Natural killer cell (primary cell): ENCODE results near the gene LBX2. TPM values are rescaled to one million over a fixed set of nuclear protein-coding genes. Genes with fewer than 3 reads are reported as not detected.

Experiments used
- ATAC-seq, 3 donors: fragments of 150-1000 bp in 2 of 3; fragments of 200-7000 bp in 1 of 3; cut with Tn5 transposase; 1 replicate in 1 of 3; 2 replicates in 2 of 3; pipeline ENCODE4 v1.10.0; 2021; ENCODE audit warnings: mild to moderate bottlenecking in 2 of 3, moderate library complexity in 2 of 3
- DNase-seq, 2 donors: peaks; one replicate each; pipeline versions ENCODE4 v3.0.0 to v3.0.0-alpha.2; 2013 to 2021; ENCODE audit warnings: mixed read lengths in 1 of 2
- H3K27ac ChIP-seq: one replicate; pipeline ENCODE4 v1.5.1; 2013; ENCODE audit warnings: mild to moderate bottlenecking, low read length
- H3K27me3 ChIP-seq: one replicate; pipeline ENCODE4 v1.6.1; 2013; ENCODE audit warnings: low read length; ENCODE audit not compliant: control insufficient read depth, insufficient read depth
- H3K36me3 ChIP-seq: one replicate; pipeline ENCODE4 v1.6.1; 2013; ENCODE audit warnings: low read length; ENCODE audit not compliant: control insufficient read depth, insufficient read depth
- H3K4me1 ChIP-seq: one replicate; pipeline ENCODE4 v1.6.1; 2013; ENCODE audit warnings: low read length; ENCODE audit not compliant: control insufficient read depth, insufficient read depth
- H3K4me3 ChIP-seq: one replicate; pipeline ENCODE4 v1.5.1; 2013; ENCODE audit warnings: low read length
- H3K9me3 ChIP-seq: one replicate; pipeline ENCODE4 v1.6.1; 2013; ENCODE audit warnings: low read length; ENCODE audit not compliant: control insufficient read depth, insufficient read depth
- H3K27ac Mint-ChIP-seq, 2 donors: one replicate each; pipeline ENCODE4 v1.8.0; 2022; ENCODE audit warnings: mild to moderate bottlenecking in 2 of 2, mixed read lengths in 2 of 2, moderate library complexity in 1 of 2
- H3K27me3 Mint-ChIP-seq, 2 donors: one replicate each; pipeline ENCODE4 v1.8.0; 2022; ENCODE audit warnings: low read depth in 2 of 2, mixed read lengths in 2 of 2
- H3K36me3 Mint-ChIP-seq: one replicate; pipeline ENCODE4 v1.8.0; 2022; ENCODE audit warnings: mixed read lengths
- H3K4me1 Mint-ChIP-seq, 2 donors: one replicate each; pipeline ENCODE4 v1.8.0; 2022; ENCODE audit warnings: mixed read lengths in 2 of 2
- H3K4me3 Mint-ChIP-seq: one replicate; pipeline ENCODE4 v1.8.0; 2022; ENCODE audit warnings: mild to moderate bottlenecking, moderate library complexity, mixed read lengths
- H3K9me3 Mint-ChIP-seq, 2 donors: one replicate each; pipeline ENCODE4 v1.8.0; 2022; ENCODE audit warnings: mixed read lengths in 2 of 2
- CTCF ChIP-seq: fragments of 200-600 bp; IDR thresholded peaks from one replicate; pipeline ENCODE4 v1.8.0; 2022; ENCODE audit warnings: antibody characterized with exemption
- WGBS: methylation state at CpG from one replicate; pipeline ENCODE4 v1.1.7; 2013; ENCODE audit warnings: missing lambda C conversion rate; ENCODE audit not compliant: insufficient coverage; 5-methylcytosine and 5-hydroxymethylcytosine counted together
- intact Hi-C: fragments of 100-400 bp; cut with micrococcal nuclease; formaldehyde crosslinking; loops from one replicate; pipeline ENCODE4 v1.14.2; 2022
- total RNA-seq, 4 donors: library from RNA; stranded (reverse); fragments of 120-200 nt in 1 of 4; gene quantifications; one replicate each; pipeline versions ENCODE4 v1.2.3 to v1.2.4, GENCODE V29; 2013 to 2022

LBX2 gene
- total RNA-seq, 3 donors from 2014 or later (not counting 1 experiment from before 2014, with no cell fraction given): 1.7 to 1.9 (median 1.8) TPM

GRCh38 chr2:74544634-74545033 lies 45.2 kb upstream of the LBX2 start:
- DNase-seq (peak in 1 of 2 donors; percentile 52), ATAC-seq (peak in 2 of 3 donors; percentile 26 to 47)
- intact Hi-C loops: no loop called here
- Mint-ChIP-seq H3K4me3 (no peak overlapping the region), H3K27me3 (peaks cover 30 to 42% of the 10 kb centered on the region in 2 donors), H3K9me3 (no peaks in the 10 kb centered on the region), H3K27ac (no peak overlapping the region), H3K36me3 (no peaks in the 10 kb centered on the region), H3K4me1 (peaks cover 0 to 4% of the 10 kb centered on the region in 2 donors)
- TF ChIP-seq CTCF: peak; percentile 9
- no peak overlapping the region for H3K4me3 ChIP-seq
- 87% methylated on average over 3 of the region's 3 CpGs for WGBS
- H3K4me1 ChIP-seq: peaks cover 13% of the 10 kb centered on the region
- H3K27ac ChIP-seq: no peak overlapping the region
- H3K36me3 ChIP-seq: no peaks in the 10 kb centered on the region
- no peaks in the 10 kb centered on the region for H3K9me3 ChIP-seq
- peaks cover 16% of the 10 kb centered on the region for H3K27me3 ChIP-seq

GRCh38 chr2:74542978-74543377 lies 43.6 kb upstream of the LBX2 start:
- 94% methylated on average over 1 of the region's 1 CpG for WGBS
- TF ChIP-seq CTCF: no peak
- Mint-ChIP-seq H3K27me3 (peaks cover 29 to 47% of the 10 kb centered on the region in 2 donors), H3K9me3 (no peaks in the 10 kb centered on the region), H3K4me3 (no peak overlapping the region), H3K4me1 (no peaks in the 10 kb centered on the region), H3K36me3 (no peaks in the 10 kb centered on the region), H3K27ac (no peak overlapping the region)
- H3K27ac ChIP-seq: no peak overlapping the region
- H3K9me3 ChIP-seq: no peaks in the 10 kb centered on the region
- DNase-seq (no peak), ATAC-seq (no peak)
- H3K27me3 ChIP-seq: peaks cover 4% of the 10 kb centered on the region
- intact Hi-C loops: no loop called here
- H3K4me3 ChIP-seq: no peak overlapping the region
- H3K4me1 ChIP-seq: peaks cover 8% of the 10 kb centered on the region
- H3K36me3 ChIP-seq: no peaks in the 10 kb centered on the region

- H3K27ac Mint-ChIP-seq: no peak overlapping the region
- Histone ChIP-seq H3K27me3 (no peaks in the 10 kb centered on the region), H3K4me3 (no peak overlapping the region), H3K9me3 (no peaks in the 10 kb centered on the region), H3K27ac (no peak overlapping the region), H3K4me1 (peaks cover 8% of the 10 kb centered on the region), H3K36me3 (no peaks in the 10 kb centered on the region)
- TF ChIP-seq CTCF: no peak
- H3K4me3 Mint-ChIP-seq: no peak overlapping the region
- intact Hi-C loops: no loop called here
- no peaks in the 10 kb centered on the region for H3K36me3 Mint-ChIP-seq
- WGBS: 91% methylated on average over 5 of the region's 5 CpGs
- H3K4me1 Mint-ChIP-seq: no peaks in the 10 kb centered on the region
- no peaks in the 10 kb centered on the region for H3K9me3 Mint-ChIP-seq
- no peak for DNase-seq
- no peak for ATAC-seq
- peaks cover 26 to 47% of the 10 kb centered on the region in 2 donors for H3K27me3 Mint-ChIP-seq
These were observed 40.9 kb upstream of the LBX2 start for GRCh38 chr2:74540291-74540690.

GRCh38 chr2:74538881-74539339 lies 39.5 kb upstream of the LBX2 start:
- ATAC-seq (no peak), DNase-seq (no peak)
- peaks cover 26 to 40% of the 10 kb centered on the region in 2 donors for H3K27me3 Mint-ChIP-seq
- WGBS: 10% methylated on average over 7 of the region's 7 CpGs
- Histone ChIP-seq H3K27ac (no peak overlapping the region), H3K4me1 (peaks cover 8% of the 10 kb centered on the region), H3K27me3 (no peaks in the 10 kb centered on the region), H3K9me3 (no peaks in the 10 kb centered on the region), H3K4me3 (no peak overlapping the region), H3K36me3 (no peaks in the 10 kb centered on the region)
- H3K27ac Mint-ChIP-seq: no peak overlapping the region
- no peaks in the 10 kb centered on the region for H3K9me3 Mint-ChIP-seq
- H3K4me1 Mint-ChIP-seq: no peaks in the 10 kb centered on the region
- H3K36me3 Mint-ChIP-seq: no peaks in the 10 kb centered on the region
- H3K4me3 Mint-ChIP-seq: no peak overlapping the region
- intact Hi-C loops: no loop called here
- no peak for TF ChIP-seq CTCF
